Activated naive CD4-positive, alpha-beta T cell treated with anti-CD3 and anti-CD28 coated beads, Interleukin-2, amount 10 ng/mL, durations not matched to agents 7 days and 5 days (primary cell): ENCODE measurements around the gene PLA2G6.
"Not testable (repeated sequence)": the region's sequence is repeated elsewhere in the genome, so short reads cannot be mapped to it uniquely, and the experiment has no call there.

ENCODE experiments used
- CTCF ChIA-PET: fragments of 350-600 bp; sonication (Branson Sonifier 250); formaldehyde crosslinking; loops from one replicate; lab custom pipeline; 2021; ENCODE audit warnings: antibody characterized with exemption; lab: Charles Lee
- DNase-seq: peaks from one replicate; pipeline ENCODE4 v3.0.0-alpha.2; 2020
- H3K27ac Mint-ChIP-seq: one replicate; pipeline ENCODE4 v1.8.0; 2021; ENCODE audit warnings: mild to moderate bottlenecking, moderate library complexity, mixed read lengths
- H3K27me3 Mint-ChIP-seq: one replicate; pipeline ENCODE4 v1.8.0; 2021; ENCODE audit warnings: mild to moderate bottlenecking, mixed read lengths
- H3K36me3 Mint-ChIP-seq: one replicate; pipeline ENCODE4 v1.8.0; 2021; ENCODE audit warnings: mixed read lengths
- H3K4me1 Mint-ChIP-seq: one replicate; pipeline ENCODE4 v1.8.0; 2021; ENCODE audit warnings: mixed read lengths
- H3K4me3 Mint-ChIP-seq: one replicate; pipeline ENCODE4 v1.8.0; 2021; ENCODE audit warnings: mild to moderate bottlenecking, moderate library complexity, mixed read lengths
- H3K9me3 Mint-ChIP-seq: one replicate; pipeline ENCODE4 v1.8.0; 2021; ENCODE audit warnings: mixed read lengths

The PLA2G6 gene

DNA sequence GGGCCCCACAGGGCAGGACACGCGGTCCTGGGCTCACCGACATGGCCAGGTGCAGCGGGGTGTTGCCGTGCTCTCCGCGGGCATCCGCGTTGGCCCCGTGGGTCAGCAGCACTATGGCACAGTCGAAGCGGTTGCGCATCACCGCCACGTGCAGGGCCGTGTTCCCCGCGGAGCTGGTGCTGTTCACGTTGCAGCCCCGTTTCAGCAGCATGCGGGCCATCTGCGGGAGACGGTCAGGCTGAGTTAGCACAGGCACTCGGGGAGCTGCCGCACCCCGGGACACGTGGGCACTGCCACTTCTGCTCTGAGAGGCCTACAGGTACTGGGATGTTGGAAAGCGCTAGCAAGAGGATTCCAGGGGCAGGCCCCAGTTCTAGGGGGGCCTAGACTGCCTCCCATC is 48.8 kb downstream of the PLA2G6 start:
- CTCF ChIA-PET: no interaction called here

DNA sequence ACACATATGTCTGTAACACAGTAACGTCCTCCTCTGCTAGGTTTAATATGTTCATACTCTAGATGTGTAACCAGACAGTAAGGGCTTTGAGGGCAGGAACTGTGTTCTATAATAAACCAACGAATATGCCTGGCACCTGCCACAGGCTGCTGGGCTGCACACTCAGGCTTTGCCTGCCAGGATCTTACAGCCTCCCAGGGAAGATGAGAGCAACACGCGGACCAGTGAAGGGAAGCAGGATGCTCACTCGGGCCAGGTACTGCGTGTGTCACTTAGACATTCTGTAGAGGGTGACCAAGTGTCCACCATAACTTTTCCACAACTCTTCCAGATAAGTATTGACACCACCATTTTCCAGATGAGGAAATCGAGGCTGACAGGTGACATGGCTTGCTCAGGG is 49.5 kb downstream of the PLA2G6 start:
- Mint-ChIP-seq H3K4me1 (no peaks in the 10 kb centered on the region), H3K27ac (no peak overlapping the region), H3K9me3 (no peaks in the 10 kb centered on the region), H3K27me3 (no peaks in the 10 kb centered on the region), H3K36me3 (peaks cover 16% of the 10 kb centered on the region), H3K4me3 (no peak overlapping the region)
- DNase-seq: no peak
- CTCF ChIA-PET: no interaction called here

More for the DNA sequence above, 48.8 kb downstream of the PLA2G6 start:
- Mint-ChIP-seq H3K36me3 (peaks cover 17% of the 10 kb centered on the region), H3K27ac (no peak overlapping the region), H3K27me3 (no peaks in the 10 kb centered on the region), H3K9me3 (no peaks in the 10 kb centered on the region), H3K4me3 (no peak overlapping the region), H3K4me1 (no peaks in the 10 kb centered on the region)
- peak; percentile 5 for DNase-seq

DNA sequence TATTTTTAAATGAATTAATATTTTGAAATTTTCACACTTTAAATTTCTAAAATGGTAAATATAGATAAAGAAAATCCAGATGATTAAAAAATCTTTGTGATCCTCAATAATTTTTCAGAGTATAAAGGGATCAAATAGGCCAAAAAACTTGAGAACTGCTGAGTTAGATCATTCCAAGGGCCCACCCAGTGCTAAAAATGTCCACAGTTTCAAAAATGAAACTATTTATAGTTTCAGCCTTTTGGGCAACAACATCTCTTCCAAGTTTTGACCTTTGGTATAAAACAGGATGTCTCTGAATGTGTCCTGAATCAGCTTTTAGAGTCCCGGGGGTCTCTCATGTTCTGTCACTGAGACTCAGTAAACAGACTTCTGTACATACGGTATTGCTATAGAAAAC is 50.2 kb downstream of the PLA2G6 start:
- DNase-seq: no peak
- no peaks in the 10 kb centered on the region for H3K4me1 Mint-ChIP-seq
- H3K27me3 Mint-ChIP-seq: no peaks in the 10 kb centered on the region
- CTCF ChIA-PET: no interaction called here
- no peaks in the 10 kb centered on the region for H3K9me3 Mint-ChIP-seq
- H3K36me3 Mint-ChIP-seq: peaks cover 16% of the 10 kb centered on the region
- H3K27ac Mint-ChIP-seq: no peak overlapping the region
- no peak overlapping the region for H3K4me3 Mint-ChIP-seq

DNA sequence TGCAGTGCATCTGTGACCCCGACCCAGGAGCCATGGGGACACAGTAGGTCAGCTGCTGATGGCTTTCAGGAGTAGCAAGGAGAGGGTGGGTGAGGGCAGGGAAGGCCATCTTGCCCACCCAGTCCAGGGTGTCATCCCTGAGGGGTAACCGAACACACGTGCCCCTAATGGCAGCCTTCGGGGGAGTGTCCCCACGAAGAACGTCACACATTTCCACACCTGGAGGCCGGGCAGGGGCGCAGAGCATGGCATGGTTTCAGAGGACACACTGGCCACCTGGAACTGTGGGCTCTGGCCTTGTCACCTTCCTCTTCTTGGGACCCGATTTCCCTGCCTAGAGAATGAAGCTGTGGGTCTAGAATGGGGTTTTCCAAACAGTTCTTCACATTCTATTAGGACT is 51.8 kb downstream of the PLA2G6 start:
- Mint-ChIP-seq H3K27ac (no peak overlapping the region), H3K9me3 (no peaks in the 10 kb centered on the region), H3K4me1 (no peaks in the 10 kb centered on the region), H3K36me3 (peaks cover 6% of the 10 kb centered on the region), H3K4me3 (no peak overlapping the region), H3K27me3 (no peaks in the 10 kb centered on the region)
- CTCF ChIA-PET: interaction anchor here (0.7 to 1.2 kb wide), 2 partner anchors 15 to 100 kb away, joined by 3 read pairs; no protein-coding TSS in a partner anchor
- DNase-seq: no peak

DNA sequence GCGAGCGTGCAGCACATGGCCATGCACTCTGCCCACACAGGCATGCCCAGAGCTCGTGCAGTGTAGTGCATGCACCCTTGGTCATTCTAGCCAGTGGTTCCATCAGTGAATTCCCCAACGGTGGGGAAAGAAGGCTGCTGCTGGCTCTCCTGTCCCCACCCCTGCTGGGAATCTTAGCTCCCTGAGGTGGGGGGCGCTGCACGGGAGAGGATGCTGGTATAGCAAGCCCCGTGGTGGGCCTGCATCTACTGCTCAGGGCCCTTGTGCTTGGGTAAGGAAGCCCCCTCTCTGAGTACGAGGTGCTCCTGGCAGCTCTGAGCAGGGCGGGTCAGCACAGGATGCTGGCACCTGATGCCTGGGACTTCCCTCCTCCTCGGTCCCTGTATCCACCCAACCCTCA is 52.6 kb downstream of the PLA2G6 start:
- H3K27me3 Mint-ChIP-seq: no peaks in the 10 kb centered on the region
- peaks cover 6% of the 10 kb centered on the region for H3K36me3 Mint-ChIP-seq
- no peak for DNase-seq
- peaks cover 5% of the 10 kb centered on the region for H3K4me1 Mint-ChIP-seq
- no peak overlapping the region for H3K27ac Mint-ChIP-seq
- CTCF ChIA-PET: interaction anchor here (1.2 to 1.4 kb wide), 2 partner anchors 14 to 101 kb away, joined by 3 read pairs; no protein-coding TSS in a partner anchor
- no peaks in the 10 kb centered on the region for H3K9me3 Mint-ChIP-seq
- H3K4me3 Mint-ChIP-seq: no peak overlapping the region

DNA sequence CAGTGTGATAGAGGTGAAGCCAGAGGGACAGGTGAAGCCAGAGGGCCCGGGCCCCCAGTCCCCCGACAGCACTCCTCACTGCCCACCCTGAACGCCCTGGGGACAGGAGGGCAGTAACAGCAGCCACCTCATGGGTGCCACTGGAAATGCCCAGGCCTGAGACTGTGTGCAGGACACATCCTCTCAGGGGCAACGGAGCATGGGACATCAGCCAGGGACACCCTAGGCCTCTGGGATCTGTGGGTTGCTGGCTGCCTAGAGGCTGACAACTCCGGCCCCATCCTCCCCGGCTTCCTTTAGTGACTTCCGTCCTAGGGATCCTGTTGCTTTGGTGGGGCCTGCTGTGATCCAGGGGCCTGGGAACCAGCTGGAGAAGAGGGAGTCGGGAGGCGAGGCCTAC is 53.8 kb downstream of the PLA2G6 start:
- Mint-ChIP-seq H3K36me3 (peaks cover 3% of the 10 kb centered on the region), H3K4me3 (no peak overlapping the region), H3K27ac (no peak overlapping the region), H3K4me1 (peaks cover 5% of the 10 kb centered on the region), H3K9me3 (no peaks in the 10 kb centered on the region), H3K27me3 (no peaks in the 10 kb centered on the region)
- DNase-seq: no peak
- CTCF ChIA-PET: interaction anchor here (1.4 kb wide), 1 partner anchor 13 kb away, joined by 3 read pairs; no protein-coding TSS in a partner anchor

DNA sequence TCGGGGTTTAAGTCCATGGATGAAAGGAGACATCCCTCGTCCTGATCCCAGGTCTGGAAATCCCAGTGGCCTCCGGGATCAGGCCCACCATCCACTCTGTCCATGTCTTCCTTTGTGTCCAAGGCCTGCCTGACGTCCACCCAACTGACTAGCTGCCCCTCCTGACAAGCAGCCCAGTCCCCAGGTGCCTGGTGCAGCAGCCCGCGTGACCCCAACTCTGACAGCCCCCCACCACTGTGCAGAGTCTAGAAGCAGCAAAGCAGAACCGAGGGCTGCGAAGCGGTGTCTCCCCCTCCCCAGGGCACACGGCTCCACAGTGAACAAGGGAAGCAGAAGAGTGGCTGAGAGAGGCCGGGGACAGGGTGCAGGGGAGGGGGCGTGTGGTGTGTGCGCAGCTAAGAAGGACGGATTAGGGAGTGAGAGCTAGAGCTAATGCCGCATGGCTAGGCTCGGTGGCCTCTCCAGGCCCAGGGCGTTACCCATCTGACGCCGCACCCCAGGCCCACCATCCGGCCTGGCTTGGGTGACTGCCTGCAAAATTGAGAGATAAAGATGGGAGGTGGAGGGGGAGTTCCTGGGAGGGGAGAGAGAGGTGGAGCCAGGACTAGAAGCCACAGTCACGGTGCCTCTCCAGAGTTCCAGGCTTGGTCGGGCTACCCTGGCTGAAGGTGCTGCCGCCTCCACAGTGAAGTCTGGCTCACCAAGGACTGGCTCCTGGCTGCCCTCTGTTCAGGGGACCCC is 54.5 kb downstream of the PLA2G6 start:
- no peaks in the 10 kb centered on the region for H3K27me3 Mint-ChIP-seq
- H3K36me3 Mint-ChIP-seq: no peaks in the 10 kb centered on the region
- no peak overlapping the region for H3K4me3 Mint-ChIP-seq
- H3K9me3 Mint-ChIP-seq: no peaks in the 10 kb centered on the region
- DNase-seq: no peak
- peaks cover 5% of the 10 kb centered on the region for H3K4me1 Mint-ChIP-seq
- CTCF ChIA-PET: no interaction called here
- H3K27ac Mint-ChIP-seq: no peak overlapping the region

DNA sequence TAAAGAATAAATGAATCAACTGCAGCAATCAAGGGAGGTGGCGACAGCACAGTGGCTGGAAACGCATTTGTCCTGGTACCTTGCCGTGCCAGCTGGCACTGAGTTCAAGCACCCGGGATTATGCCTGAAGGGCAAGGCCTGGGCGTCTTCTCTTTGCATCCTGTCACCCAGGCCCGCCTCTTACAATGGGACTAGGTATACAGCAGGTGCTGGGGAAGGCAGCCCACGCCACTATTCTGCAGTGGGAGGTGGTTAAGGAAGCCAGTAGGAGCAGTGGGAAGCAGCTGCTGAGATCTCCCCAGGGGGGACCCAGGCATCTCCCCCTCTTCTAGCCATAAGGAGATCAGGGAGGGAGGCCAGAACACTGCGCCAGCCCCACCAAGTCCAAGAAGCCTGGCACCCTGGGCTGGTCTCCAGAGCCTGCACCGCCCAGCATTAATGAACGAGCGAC is 55.9 kb downstream of the PLA2G6 start:
- H3K27me3 Mint-ChIP-seq: no peaks in the 10 kb centered on the region
- H3K36me3 Mint-ChIP-seq: no peaks in the 10 kb centered on the region
- no peak for DNase-seq
- no peak overlapping the region for H3K4me3 Mint-ChIP-seq
- no peaks in the 10 kb centered on the region for H3K9me3 Mint-ChIP-seq
- H3K4me1 Mint-ChIP-seq: peaks cover 5% of the 10 kb centered on the region
- no peak overlapping the region for H3K27ac Mint-ChIP-seq
- CTCF ChIA-PET: no interaction called here

DNA sequence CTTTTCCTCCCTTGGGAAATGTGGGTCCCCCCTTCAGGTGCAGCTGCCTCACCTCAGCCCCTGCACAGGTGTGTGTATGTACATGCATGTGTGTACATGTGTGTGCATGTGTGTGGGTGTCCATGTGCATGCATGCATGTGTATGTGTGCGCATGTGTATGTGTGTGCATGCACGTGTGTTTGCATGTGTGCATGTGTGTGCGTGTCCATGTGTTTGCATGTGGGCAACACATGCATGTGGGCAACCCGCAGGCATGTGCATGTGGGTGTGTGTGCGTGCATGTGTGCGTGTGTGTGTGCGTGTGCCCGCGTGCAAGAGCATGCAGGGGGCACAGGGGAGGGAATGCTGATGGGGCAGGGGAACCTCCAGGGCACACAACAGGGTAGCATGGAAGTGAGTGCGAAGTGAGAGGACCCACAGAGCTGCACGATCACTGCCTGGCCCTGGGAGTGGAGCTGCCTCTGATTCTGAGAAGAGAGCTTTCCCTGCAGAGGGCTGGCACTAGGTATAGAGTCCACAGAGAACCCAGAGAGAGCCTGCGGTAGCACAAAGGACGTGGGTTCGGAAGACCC is 56.5 kb downstream of the PLA2G6 start:
- Mint-ChIP-seq H3K27ac (no peak overlapping the region), H3K4me1 (peaks cover 5% of the 10 kb centered on the region), H3K27me3 (no peaks in the 10 kb centered on the region), H3K9me3 (no peaks in the 10 kb centered on the region), H3K36me3 (no peaks in the 10 kb centered on the region), H3K4me3 (no peak overlapping the region)
- DNase-seq: no peak
- CTCF ChIA-PET: no interaction called here

DNA sequence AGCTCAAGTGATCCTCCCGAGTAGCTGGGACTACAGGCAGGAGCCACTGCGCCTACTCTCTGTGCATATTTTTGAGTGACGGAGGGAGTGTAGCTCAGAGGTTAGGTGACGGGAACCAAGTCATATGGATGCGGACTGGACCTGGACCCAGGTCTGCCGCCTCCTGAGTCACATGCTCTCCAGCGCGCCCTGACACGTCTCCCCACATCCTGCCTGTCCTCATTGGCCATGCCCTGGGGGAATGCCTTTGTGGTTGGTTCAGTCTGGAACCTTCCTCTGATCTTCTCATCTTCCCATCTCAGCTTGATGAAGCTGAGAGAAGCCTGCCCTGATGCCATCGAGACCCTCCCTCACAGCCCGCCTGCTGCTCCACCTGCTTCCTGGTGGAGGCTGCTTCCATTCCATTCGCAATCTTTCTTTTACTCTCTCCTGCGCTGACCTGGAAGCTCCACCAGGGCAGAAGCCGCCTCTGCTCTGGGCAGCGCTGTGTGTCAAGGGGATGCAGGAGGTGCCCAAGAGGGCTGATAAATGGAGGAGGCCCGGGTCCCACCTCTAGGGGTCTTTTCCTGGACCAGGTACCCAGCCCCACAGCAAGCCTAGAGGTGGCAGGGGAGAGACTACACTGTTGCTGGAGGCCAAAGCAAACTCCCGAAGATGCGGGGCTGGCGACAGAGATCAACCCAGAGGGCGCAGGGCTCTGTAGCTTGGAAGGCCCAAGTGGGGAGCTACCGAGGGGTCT is 57.2 kb downstream of the PLA2G6 start:
- no peaks in the 10 kb centered on the region for H3K36me3 Mint-ChIP-seq
- no peaks in the 10 kb centered on the region for H3K9me3 Mint-ChIP-seq
- no peak overlapping the region for H3K4me3 Mint-ChIP-seq
- H3K27me3 Mint-ChIP-seq: no peaks in the 10 kb centered on the region
- no peak for DNase-seq
- H3K27ac Mint-ChIP-seq: peak overlapping the region; percentile 45
- CTCF ChIA-PET: no interaction called here
- H3K4me1 Mint-ChIP-seq: peaks cover 5% of the 10 kb centered on the region

DNA sequence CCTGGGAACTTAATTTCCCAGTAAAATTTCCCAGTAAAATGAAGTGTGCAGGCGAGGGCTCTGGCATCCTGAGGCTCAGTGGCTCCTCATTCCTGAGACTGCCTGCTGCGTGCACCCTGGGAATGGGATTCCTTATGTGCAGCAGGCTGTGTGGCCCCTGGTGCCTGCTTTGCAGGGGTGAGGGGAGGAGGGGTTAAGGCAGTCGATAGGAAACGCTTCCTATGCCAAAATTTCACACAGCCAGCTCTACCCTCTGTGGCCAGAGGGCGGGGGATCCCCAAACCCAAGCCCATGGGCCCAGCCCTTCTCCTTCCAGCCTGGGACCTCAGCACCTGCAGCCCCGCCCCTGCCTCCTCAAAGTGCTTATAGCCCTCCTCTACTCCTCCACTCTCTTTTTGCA is 59.0 kb downstream of the PLA2G6 start:
- Mint-ChIP-seq H3K4me1 (peaks cover 5% of the 10 kb centered on the region), H3K27me3 (no peaks in the 10 kb centered on the region), H3K4me3 (no peak overlapping the region), H3K36me3 (peaks cover 1% of the 10 kb centered on the region), H3K27ac (no peak overlapping the region), H3K9me3 (no peaks in the 10 kb centered on the region)
- DNase-seq: no peak
- CTCF ChIA-PET: interaction anchor here (0.9 to 1.0 kb wide), 2 partner anchors 9 to 58 kb away, joined by 3 read pairs; no protein-coding TSS in a partner anchor

DNA sequence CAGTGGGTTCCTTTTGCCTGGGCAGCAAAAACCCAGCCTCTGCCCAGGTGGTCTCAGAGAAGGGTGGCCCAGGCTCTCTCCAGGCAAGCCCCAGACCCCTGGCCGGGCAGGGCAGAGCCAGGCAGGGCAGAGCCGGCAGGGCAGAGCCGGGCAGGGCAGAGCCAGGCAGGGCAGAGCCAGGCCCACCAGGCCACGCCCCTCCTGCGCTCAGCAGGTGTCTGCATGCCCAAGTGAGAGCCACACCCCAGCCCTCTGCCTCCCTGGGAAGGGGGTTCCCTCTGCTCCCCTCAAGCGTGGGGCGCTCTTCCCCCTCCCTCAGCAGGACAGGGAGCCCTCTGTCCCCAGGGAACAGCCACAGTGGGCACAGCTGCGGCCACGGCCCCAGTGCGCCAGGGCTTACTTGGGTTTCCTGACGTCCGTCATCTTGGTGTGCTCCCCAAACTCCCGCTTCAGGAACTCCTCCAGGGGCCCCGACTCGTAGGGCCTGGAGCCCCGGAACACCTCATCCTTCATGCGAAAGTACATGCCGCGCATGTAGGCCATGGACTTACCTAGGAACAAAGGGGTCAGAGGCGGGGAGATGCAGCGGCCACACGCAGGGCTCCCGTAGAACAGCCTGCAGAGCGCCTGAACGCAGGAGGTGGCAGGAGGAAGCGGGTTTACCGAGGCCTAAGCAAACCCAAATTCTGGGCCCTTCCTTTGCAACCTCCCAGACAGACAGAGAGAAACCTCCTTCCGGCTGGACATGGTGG is 61.1 kb downstream of the PLA2G6 start:
- H3K36me3 Mint-ChIP-seq: peaks cover 1% of the 10 kb centered on the region
- no peak overlapping the region for H3K4me3 Mint-ChIP-seq
- H3K27me3 Mint-ChIP-seq: no peaks in the 10 kb centered on the region
- no peaks in the 10 kb centered on the region for H3K9me3 Mint-ChIP-seq
- peaks cover 5% of the 10 kb centered on the region for H3K4me1 Mint-ChIP-seq
- H3K27ac Mint-ChIP-seq: no peak overlapping the region
- CTCF ChIA-PET: no interaction called here
- DNase-seq: no peak

DNA sequence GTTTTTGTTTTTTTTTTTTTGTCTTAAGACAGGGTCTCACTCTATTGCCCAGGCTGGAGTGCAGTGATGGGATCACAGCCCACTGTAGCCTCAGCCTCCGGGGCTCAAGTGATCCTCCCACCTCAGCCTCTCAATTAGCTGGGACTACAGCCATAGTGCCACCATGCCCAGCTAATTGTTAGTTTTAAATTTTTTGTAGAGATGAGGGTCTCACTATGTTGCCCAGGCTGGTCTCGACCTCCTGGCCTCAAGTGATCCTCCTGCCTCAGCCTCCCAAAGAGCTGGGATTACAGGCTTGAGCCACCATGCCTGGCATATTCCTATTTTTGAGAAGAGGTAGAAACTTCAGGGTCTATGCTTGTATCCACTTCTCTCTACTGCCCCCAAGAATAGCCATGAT is 62.9 kb downstream of the PLA2G6 start:
- H3K4me1 Mint-ChIP-seq, CTCF ChIA-PET, H3K36me3 Mint-ChIP-seq, H3K27ac Mint-ChIP-seq, H3K9me3 Mint-ChIP-seq, H3K27me3 Mint-ChIP-seq, H3K4me3 Mint-ChIP-seq, DNase-seq: not testable (repeated sequence)

DNA sequence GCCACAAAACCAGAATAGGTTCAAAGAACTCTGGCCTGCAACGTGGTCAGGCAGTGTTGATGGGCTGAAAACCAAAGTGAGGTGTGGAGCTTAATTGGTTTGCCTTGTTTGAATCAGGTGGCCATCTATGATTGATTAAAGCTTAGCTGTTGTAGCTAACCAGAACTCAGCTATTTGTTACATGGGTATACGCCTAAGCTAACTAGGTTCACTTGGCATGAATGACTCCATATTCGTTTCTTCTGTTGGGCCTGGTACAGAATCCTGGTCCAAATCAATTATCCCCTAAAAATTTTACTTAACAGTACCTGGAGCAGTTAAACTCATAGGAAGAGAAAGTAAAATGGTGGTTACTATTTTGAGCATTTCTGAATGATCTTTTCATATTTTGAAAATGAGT is 63.4 kb downstream of the PLA2G6 start:
- H3K4me1 Mint-ChIP-seq: peaks cover 3% of the 10 kb centered on the region
- H3K27ac Mint-ChIP-seq: no peak overlapping the region
- DNase-seq: no peak
- H3K27me3 Mint-ChIP-seq: no peaks in the 10 kb centered on the region
- H3K36me3 Mint-ChIP-seq: peaks cover 7% of the 10 kb centered on the region
- CTCF ChIA-PET: no interaction called here
- H3K4me3 Mint-ChIP-seq: no peak overlapping the region
- no peaks in the 10 kb centered on the region for H3K9me3 Mint-ChIP-seq
